IPS DF 6.9 (cell line): ENCODE data around the gene AANAT.

Experiments
- DNase-seq: peaks from one replicate; pipeline ENCODE4 v3.0.0-alpha.2; 2013; ENCODE audit warnings: low read depth, low spot score
- H3K27ac ChIP-seq: one replicate; pipeline ENCODE4 v1.5.1; 2013; ENCODE audit warnings: low read length, control low read depth
- H3K27me3 ChIP-seq: 2 replicates; pipeline ENCODE4 v1.6.1; 2013; ENCODE audit warnings: mild to moderate bottlenecking, low read length; ENCODE audit not compliant: control insufficient read depth, insufficient read depth
- H3K36me3 ChIP-seq: 2 replicates; pipeline ENCODE4 v1.6.1; 2013; ENCODE audit warnings: low read length; ENCODE audit not compliant: control insufficient read depth, insufficient read depth
- H3K4me1 ChIP-seq: 2 replicates; pipeline ENCODE4 v1.6.1; 2013; ENCODE audit warnings: low read length; ENCODE audit not compliant: control insufficient read depth, insufficient read depth
- H3K4me3 ChIP-seq: 2 replicates; pipeline ENCODE4 v1.5.1; 2013; ENCODE audit warnings: mild to moderate bottlenecking, low read length
- H3K9me3 ChIP-seq: 2 replicates; pipeline ENCODE4 v1.6.1; 2013; ENCODE audit warnings: low read length, inconsistent platforms; ENCODE audit not compliant: control insufficient read depth, insufficient read depth
- WGBS: extraction: QIAGEN DNeasy Blood & Tissue Kit; methylation state at CpG from one replicate; pipeline ENCODE4 v1.1.7; 2013; ENCODE audit warnings: mixed read lengths, missing lambda C conversion rate; ENCODE audit not compliant: insufficient read length, insufficient coverage; 5-methylcytosine and 5-hydroxymethylcytosine counted together

Gene AANAT

DNA sequence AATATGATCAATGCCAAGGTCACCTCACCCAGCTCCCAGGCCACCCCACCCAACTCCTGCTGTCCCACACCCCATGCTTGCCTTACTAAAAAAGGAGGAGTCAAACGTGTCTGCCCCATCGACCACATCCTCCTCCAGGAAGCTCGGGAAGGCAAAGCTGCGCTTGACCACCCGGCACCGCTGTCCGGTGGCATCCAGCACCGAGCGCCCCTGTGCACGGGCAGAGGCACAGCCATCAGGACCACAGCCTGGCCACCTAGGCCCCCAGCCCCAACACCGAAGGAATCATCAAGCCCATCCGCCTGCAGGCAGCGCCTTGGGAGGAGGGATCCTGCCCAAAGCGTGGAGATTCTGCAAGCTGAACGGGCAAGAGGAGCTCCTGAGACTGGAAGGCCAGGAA is 10.2 kb downstream of the AANAT start:
- Histone ChIP-seq H3K27me3 (no peaks in the 10 kb centered on the region), H3K9me3 (no peaks in the 10 kb centered on the region), H3K4me1 (no peaks in the 10 kb centered on the region; the same call in 1 of the 2 replicates), H3K27ac (no peak overlapping the region), H3K36me3 (peaks cover 10% of the 10 kb centered on the region; the same call in 1 of the 2 replicates), H3K4me3 (no peak overlapping the region)
- WGBS = no CpG with 5 or more reads among the region's 15 CpGs
- no peak for DNase-seq

DNA sequence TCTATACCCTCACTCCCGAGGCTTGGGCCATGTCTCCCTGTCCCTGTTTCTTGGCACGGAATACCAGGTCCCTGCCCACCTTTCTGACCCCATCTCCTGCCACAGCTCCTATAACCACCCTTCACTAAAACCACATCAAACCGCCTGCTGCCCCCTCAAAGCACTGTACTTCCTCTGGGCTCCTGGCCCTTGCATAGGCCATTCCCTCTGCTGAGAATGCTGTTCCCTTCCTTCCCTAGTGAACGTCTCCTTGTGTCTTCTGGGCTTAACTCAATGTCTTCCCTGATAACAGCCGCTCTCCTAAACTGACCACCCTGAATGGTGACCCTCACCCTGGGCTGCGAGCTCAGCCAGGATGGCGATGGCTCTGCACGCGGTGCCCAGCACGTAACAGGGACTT is 10.7 kb downstream of the AANAT start:
- no peaks in the 10 kb centered on the region for H3K9me3 ChIP-seq
- no peak overlapping the region for H3K4me3 ChIP-seq
- H3K4me1 ChIP-seq = no peaks in the 10 kb centered on the region; the same call in 1 of the 2 replicates
- no CpG with 5 or more reads among the region's 10 CpGs for WGBS
- no peak for DNase-seq
- H3K27ac ChIP-seq = no peak overlapping the region
- H3K36me3 ChIP-seq = peaks cover 10% of the 10 kb centered on the region; the same call in 1 of the 2 replicates
- H3K27me3 ChIP-seq = no peaks in the 10 kb centered on the region

DNA sequence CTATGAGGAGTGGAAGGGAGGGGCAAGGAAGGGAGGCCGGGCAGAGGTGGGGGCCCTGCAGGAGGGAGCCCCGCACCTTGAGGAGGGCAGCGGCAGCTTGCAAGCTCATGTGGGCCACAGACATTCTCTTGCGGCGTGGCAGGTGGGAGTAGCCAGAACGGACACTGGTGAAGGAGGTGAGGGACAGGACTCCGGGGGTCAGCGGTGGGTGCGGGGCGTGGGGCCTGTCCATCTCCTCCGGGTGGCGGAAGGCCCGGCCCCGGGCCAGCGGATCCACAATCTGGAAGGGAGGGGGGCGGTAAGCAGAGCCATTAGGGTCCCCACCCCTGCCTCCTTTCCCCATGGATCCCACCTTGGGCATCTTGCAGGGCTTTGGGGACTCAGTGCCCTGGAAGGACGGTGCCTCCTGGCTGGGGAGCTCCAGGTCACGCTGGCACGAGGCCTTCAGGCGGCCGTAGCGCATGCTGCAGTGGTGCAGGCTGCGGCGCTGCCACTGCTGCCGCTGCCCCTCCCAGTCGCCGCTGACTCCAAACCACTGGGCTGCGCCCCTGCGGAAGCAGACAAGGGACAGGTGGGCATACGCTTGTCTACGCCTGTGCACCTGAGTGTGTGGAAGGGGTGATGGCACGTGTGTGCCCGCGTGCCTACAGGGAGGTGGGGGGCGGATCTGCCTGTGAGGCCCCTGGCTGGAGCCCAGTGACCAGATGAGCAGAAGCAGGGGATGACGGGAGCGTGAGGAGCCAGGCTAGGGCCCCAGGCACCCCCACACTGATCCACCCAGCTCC is 11.5 kb downstream of the AANAT start:
- Histone ChIP-seq H3K27ac (no peak overlapping the region), H3K4me3 (no peak overlapping the region), H3K9me3 (no peaks in the 10 kb centered on the region), H3K36me3 (peaks cover 10% of the 10 kb centered on the region; the same call in 1 of the 2 replicates), H3K4me1 (no peaks in the 10 kb centered on the region; the same call in 1 of the 2 replicates), H3K27me3 (no peaks in the 10 kb centered on the region)
- no peak for DNase-seq
- WGBS = no CpG with 5 or more reads among the region's 37 CpGs

DNA sequence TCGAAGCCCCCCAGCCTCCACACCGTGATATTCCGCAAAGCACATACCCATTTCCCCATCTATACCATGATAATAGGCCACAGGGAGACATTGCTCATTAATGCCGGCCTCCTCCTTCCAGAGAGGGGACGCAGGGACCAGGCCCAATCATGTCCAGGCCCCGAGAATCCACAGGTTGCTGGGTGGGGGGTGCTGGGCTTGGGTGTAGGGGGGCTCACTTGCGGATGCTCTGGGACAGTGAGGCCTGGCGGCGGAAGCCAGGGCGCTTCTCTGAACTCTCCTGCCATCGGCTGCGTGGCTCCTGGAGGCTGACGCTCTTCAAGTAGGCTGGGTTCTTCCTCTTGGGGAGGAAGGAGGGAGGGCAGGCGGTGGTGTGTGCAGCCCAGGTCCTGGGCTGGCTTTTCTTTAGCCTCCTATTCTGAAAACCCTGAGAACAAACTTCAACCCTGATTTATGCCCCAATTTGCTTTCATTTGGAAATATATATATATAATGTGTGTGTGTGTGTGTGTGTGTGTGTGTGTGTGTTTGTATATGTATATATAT is 12.2 kb downstream of the AANAT start:
- WGBS = no CpG with 5 or more reads among the region's 14 CpGs
- Histone ChIP-seq H3K36me3 (peaks cover 7% of the 10 kb centered on the region; the same call in 1 of the 2 replicates), H3K9me3 (no peaks in the 10 kb centered on the region), H3K27me3 (no peaks in the 10 kb centered on the region), H3K27ac (no peak overlapping the region), H3K4me3 (no peak overlapping the region), H3K4me1 (no peaks in the 10 kb centered on the region; the same call in 1 of the 2 replicates)
- no peak for DNase-seq

DNA sequence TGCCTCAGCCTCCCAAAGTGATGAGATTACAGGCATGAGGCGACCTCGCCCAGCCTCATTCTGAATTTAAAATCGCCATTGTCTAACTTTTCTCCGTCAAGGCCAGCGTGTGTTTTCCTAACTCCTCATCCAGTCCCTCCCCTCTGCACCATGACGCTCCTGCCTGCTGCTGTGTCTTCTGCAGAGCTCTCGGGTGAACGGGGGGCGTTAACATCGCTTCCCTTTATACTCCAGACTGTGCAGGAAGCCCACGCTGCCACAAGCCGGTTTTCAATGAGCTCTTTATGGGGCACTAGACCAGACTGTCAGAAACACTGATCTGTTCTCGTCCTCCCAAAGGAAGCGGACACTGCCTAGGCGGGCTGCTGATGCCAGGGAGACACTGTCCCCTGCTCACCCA is 13.2 kb downstream of the AANAT start:
- H3K4me3 ChIP-seq = no peak overlapping the region
- no peaks in the 10 kb centered on the region for H3K9me3 ChIP-seq
- no CpG with 5 or more reads among the region's 15 CpGs for WGBS
- H3K27me3 ChIP-seq = no peaks in the 10 kb centered on the region
- H3K36me3 ChIP-seq = peaks cover 7% of the 10 kb centered on the region; the same call in 1 of the 2 replicates
- H3K27ac ChIP-seq = no peak overlapping the region
- DNase-seq = no peak
- no peaks in the 10 kb centered on the region; the same call in 1 of the 2 replicates for H3K4me1 ChIP-seq

DNA sequence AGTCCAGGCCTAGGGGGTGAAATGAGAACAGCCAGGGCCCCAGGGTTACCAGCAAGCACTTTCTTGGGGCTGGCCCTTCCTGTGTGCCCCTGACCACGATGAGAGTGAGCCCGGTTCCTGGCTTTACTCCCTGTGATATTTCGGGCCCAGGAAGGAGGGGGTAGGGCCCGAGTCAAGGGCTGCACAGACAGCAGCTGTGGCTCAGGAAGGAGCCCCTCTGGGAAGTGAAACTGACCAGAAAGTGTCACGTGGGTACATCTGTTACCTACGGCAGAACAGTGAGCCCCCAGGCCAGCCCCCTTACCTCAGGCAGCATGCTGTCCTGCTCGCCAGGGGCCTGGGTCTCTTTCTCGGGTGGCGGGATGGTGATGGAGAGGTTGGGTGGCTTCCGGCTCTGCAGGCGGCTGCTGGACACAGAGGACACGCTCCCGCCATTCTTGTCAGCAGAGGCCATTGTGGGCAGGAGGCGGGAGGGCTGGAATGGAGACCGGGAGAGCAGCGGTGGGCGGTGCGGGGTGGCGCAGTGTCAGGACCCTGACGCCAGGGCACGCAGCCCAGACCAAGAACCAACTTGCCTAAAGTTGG is 13.8 kb downstream of the AANAT start:
- H3K27ac ChIP-seq = no peak overlapping the region
- no CpG with 5 or more reads among the region's 21 CpGs for WGBS
- H3K27me3 ChIP-seq = no peaks in the 10 kb centered on the region
- H3K36me3 ChIP-seq = peaks cover 7% of the 10 kb centered on the region; the same call in 1 of the 2 replicates
- H3K9me3 ChIP-seq = no peaks in the 10 kb centered on the region
- no peaks in the 10 kb centered on the region; the same call in 1 of the 2 replicates for H3K4me1 ChIP-seq
- H3K4me3 ChIP-seq = no peak overlapping the region; the same call in 1 of the 2 replicates
- no peak for DNase-seq

DNA sequence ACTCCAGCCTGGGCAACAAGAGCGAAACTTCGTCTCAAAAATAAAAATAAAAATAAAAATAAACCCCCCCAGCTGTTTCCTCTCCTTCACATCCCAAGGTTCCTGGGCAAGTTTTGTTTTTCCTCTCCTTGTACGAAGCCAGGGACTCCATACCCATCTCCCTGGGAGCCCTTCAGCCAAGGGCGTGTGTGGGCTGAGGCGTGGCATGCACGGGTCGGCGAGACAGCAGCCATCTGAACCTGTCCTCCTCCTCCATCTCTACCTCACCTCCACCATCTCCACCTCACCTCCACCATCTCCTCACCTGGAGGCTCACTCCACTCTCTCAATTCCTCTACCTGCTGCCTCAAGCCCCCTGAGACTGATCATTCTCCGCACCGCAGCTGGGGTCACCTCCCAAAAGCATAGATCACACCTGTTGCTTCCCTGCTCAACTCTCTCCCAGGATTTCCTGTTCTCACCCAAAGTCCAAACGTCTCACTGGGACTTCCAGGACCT is 16.9 kb downstream of the AANAT start:
- DNase-seq = no peak
- Histone ChIP-seq H3K9me3 (no peaks in the 10 kb centered on the region), H3K4me3 (no peak overlapping the region), H3K36me3 (no peaks in the 10 kb centered on the region), H3K4me1 (no peaks in the 10 kb centered on the region), H3K27ac (no peak overlapping the region), H3K27me3 (no peaks in the 10 kb centered on the region)
- WGBS = no CpG with 5 or more reads among the region's 11 CpGs

DNA sequence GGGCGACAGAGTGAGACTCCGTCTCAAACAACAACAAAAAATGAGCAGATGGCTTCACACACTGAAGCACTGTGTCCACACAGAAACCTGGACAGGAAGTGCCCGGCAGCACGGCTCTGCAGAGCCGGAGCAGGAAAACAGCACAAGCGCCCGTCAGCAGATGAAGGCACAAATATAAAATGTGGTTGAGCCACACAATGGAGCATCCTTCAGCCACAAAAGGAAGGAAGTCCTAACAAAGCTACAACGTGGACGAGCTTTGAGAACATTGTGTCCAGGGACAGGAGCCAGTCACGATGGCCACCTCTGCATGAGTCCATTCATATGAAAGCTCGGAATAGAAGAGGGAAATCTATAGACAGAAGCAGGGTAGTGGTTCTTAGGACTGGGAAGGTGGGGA is 18.2 kb downstream of the AANAT start:
- H3K4me3 ChIP-seq = no peak overlapping the region
- no peaks in the 10 kb centered on the region for H3K36me3 ChIP-seq
- WGBS = no CpG with 5 or more reads among the region's 11 CpGs
- no peak overlapping the region for H3K27ac ChIP-seq
- H3K27me3 ChIP-seq = no peaks in the 10 kb centered on the region
- no peak for DNase-seq
- no peaks in the 10 kb centered on the region for H3K9me3 ChIP-seq
- H3K4me1 ChIP-seq = no peaks in the 10 kb centered on the region

DNA sequence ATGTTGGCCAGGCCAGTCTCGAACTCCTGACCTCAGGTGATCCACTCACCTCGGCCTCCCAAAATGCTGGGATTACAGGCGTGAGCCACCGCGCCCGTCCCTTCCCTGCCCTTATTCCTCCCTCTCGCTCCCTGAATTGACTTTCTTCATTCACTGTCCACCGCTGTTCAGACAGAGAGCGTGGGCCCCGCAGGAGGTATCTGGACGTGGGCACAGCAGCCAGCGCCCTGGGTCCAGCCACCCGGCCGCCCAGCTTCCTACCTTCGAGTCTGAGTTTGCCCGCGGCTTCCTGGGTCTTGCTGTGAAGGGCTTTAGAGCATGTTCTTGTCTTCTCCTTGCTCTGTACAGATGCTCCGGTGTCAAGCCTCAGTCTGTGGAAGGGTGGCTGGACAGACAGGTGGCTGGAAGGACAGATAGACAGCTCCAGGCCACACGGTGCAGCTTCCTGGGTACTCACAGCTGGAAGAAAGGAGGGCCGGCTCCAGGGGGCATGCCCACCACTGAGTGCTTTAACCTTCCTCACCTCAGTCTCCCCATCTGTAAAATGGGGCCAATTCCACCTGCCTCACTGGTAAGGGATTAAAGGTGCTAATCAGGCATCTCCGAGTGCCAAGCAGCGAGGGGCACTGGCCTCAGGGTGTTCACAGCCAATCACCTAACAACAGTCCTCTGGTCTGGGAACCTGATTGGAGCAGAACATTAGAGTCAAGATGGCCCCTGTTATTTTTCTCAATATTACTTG is 20.2 kb downstream of the AANAT start:
- no CpG with 5 or more reads among the region's 22 CpGs for WGBS
- no peak overlapping the region for H3K27ac ChIP-seq
- DNase-seq = no peak
- no peaks in the 10 kb centered on the region for H3K27me3 ChIP-seq
- H3K9me3 ChIP-seq = no peaks in the 10 kb centered on the region
- no peaks in the 10 kb centered on the region for H3K36me3 ChIP-seq
- 0 out of 2 replicates have a peak, but pooled peaks cover under 1% of the 10 kb centered on the region for H3K4me1 ChIP-seq
- no peak overlapping the region for H3K4me3 ChIP-seq

DNA sequence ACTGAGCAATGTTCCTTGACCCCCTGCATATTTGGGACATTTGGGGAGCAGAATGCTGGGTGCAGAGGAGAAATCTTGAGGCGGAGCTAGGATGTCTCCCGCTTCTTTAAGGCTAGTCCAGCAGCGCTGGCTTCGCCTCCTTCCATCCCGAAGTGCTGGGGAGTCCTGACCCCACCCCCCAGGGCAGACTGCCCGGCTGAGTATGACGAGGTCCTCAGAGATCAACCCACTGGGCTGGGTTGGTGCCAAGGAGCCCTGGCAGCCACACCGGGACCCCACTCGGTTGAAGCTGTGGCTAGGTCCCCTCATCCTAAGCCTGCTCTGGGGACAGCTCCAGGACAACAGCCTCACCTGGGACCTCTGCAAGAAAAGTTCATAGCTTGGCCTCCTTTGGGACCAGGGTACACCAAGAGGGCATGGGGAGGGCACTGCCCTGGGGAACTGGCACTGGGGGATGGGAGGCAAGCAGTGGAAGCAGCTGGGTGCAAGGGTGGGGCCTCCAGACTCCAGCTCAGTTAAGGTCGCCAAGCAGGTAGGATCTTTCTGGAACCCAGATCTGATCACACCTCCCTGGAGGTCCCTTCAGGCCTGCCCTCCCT is 22.8 kb downstream of the AANAT start:
- H3K4me1 ChIP-seq = peaks cover 7% of the 10 kb centered on the region
- no peak overlapping the region for H3K27ac ChIP-seq

More for the DNA sequence above, 22.8 kb downstream of the AANAT start:
- H3K27me3 ChIP-seq = no peaks in the 10 kb centered on the region
- H3K36me3 ChIP-seq = no peaks in the 10 kb centered on the region
- H3K4me3 ChIP-seq = no peak overlapping the region
- H3K9me3 ChIP-seq = no peaks in the 10 kb centered on the region
- no peak for DNase-seq
- WGBS = no CpG with 5 or more reads among the region's 10 CpGs
